Thymus (tissue), 11 donors: ENCODE data around the gene CDKN2AIPNL. TPM values are rescaled to one million over a fixed set of nuclear protein-coding genes. Genes with fewer than 3 reads are reported as not detected.
"Not testable (repeated sequence)": the region's sequence is repeated elsewhere in the genome, so short reads cannot be mapped to it uniquely, and the experiment has no call there.

Experiments
- DNase-seq, 9 donors: peaks; one replicate each; pipeline ENCODE4 v3.0.0-alpha.2; 2013; ENCODE audit warnings: low spot score in 9 of 9, low read depth in 6 of 9, missing footprints in 1 of 9
- H3K27ac ChIP-seq, 2 donors: one replicate each; pipeline ENCODE4 v1.5.1; 2013; ENCODE audit warnings: control low read depth in 1 of 2, low read depth in 1 of 2, low read length in 1 of 2, mild to moderate bottlenecking in 1 of 2, moderate library complexity in 1 of 2
- H3K27me3 ChIP-seq, 2 donors: one replicate each; pipeline ENCODE4 v1.5.1; 2013; ENCODE audit warnings: low read length in 1 of 2; ENCODE audit not compliant: control insufficient read depth in 2 of 2, insufficient read depth in 1 of 2
- H3K36me3 ChIP-seq, 2 donors: one replicate each; pipeline ENCODE4 v1.5.1; 2013; ENCODE audit warnings: low read length in 1 of 2, mild to moderate bottlenecking in 1 of 2, moderate library complexity in 1 of 2; ENCODE audit not compliant: control insufficient read depth in 2 of 2, insufficient read depth in 2 of 2
- H3K4me1 ChIP-seq, 2 donors: one replicate each; pipeline ENCODE4 v1.5.1; 2013; ENCODE audit warnings: low read length in 2 of 2; ENCODE audit not compliant: control insufficient read depth in 2 of 2, insufficient read depth in 2 of 2
- H3K4me3 ChIP-seq, 2 donors: one replicate each; pipeline ENCODE4 v1.5.1; 2013; ENCODE audit warnings: low read length in 2 of 2, control low read depth in 1 of 2, mild to moderate bottlenecking in 1 of 2
- H3K9me3 ChIP-seq, 2 donors: one replicate each; pipeline ENCODE4 v1.5.1; 2013; ENCODE audit warnings: low read length in 1 of 2, mild to moderate bottlenecking in 1 of 2; ENCODE audit not compliant: control insufficient read depth in 2 of 2, insufficient read depth in 1 of 2
- WGBS: extraction: QIAGEN DNeasy Blood & Tissue Kit; methylation state at CpG from one replicate; pipeline ENCODE4 v1.1.7; 2013; 5-methylcytosine and 5-hydroxymethylcytosine counted together
- polyA plus RNA-seq: library from polyadenylated mRNA; stranded (reverse); fragments of 200-250 nt; gene quantifications from one replicate; pipeline ENCODE4 v1.2.3, GENCODE V29; 2013
- total RNA-seq: library from RNA; stranded (reverse); fragments of 120-200 nt; gene quantifications from one replicate; pipeline ENCODE4 v1.2.4, GENCODE V29; 2013
- donor health status: healthy.

The CDKN2AIPNL gene
- total and polyA plus RNA-seq, 2 donors, result 36.5 to 42.1 TPM

DNA sequence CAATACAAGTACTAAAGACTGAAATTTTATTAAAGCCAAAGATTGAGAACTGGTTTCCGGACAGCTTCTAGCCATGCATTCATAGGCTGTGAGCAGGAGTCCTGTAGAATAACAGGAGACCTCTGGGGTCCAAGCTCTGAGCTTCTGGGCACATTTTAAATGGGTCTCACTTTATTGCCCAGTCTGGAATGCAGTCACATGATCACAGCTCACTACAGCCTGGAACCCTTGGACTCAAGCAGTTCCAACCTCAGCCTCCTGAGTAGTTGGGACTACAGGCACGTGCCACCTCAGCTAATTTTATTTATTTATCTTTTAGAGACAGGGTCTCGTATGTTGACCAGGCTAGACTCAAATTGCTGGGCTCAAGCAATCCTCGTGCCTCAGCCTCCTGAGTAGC lies 15.4 kb downstream of the CDKN2AIPNL start:
- Histone ChIP-seq H3K36me3 (peaks cover 39 to 80% of the 10 kb centered on the region in 2 donors), H3K27ac (no peak overlapping the region), H3K4me1 (no peaks in the 10 kb centered on the region), H3K9me3 (no peaks in the 10 kb centered on the region), H3K4me3 (no peak overlapping the region), H3K27me3 (no peaks in the 10 kb centered on the region)
- no peak for DNase-seq
- WGBS, result 97% methylated on average over 4 of the region's 4 CpGs

DNA sequence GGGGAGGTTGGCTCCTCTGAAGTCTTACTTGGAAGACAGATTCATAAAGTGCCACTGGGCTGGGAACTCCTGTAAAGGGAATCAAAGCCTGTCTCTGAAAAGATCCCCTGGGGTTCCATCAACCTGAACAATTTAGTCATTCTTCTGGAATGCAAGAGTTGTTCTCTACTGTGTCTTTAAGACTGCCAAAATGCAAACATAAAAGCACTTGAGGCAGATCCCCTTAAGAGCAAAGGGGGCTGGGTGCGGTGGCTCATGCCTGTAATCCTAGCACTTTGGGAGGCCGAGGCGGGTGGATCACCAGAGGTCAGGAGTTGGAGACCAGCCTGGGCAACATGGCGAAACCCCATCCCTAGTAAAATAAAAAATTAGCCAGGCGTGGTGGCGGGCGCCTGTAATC lies 16.7 kb downstream of the CDKN2AIPNL start:
- Histone ChIP-seq H3K36me3 (peaks cover 39 to 85% of the 10 kb centered on the region in 2 donors), H3K4me1 (no peaks in the 10 kb centered on the region), H3K27me3 (no peaks in the 10 kb centered on the region), H3K27ac (no peak overlapping the region), H3K4me3 (no peak overlapping the region), H3K9me3 (no peaks in the 10 kb centered on the region)
- 98% methylated on average over 7 of the region's 7 CpGs for WGBS
- no peak for DNase-seq

DNA sequence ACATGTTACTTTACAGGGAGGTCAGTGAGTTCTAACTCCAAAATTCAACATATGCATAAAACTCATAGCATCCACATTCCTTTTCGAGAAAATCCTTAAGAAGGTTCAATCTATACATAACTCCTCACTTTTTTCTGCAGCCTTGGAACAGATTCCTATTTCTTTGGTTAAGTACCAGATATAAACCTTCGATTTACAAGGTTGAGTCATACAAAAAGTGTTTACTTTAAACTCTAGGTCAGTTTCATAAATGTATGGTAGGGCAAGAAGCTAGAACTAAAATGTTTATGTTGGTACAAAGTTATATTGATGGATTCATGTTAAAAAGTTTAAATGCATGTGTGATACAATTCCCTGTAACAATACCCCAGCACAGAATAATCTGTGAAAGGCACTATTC lies 19.4 kb downstream of the CDKN2AIPNL start:
- no peaks in the 10 kb centered on the region for H3K4me1 ChIP-seq
- no peaks in the 10 kb centered on the region for H3K27me3 ChIP-seq
- WGBS, result 98% methylated on average over 2 of the region's 2 CpGs
- peaks cover 47 to 90% of the 10 kb centered on the region in 2 donors for H3K36me3 ChIP-seq
- H3K27ac ChIP-seq, result no peak overlapping the region
- no peak for DNase-seq
- H3K4me3 ChIP-seq, result no peak overlapping the region
- H3K9me3 ChIP-seq, result no peaks in the 10 kb centered on the region

DNA sequence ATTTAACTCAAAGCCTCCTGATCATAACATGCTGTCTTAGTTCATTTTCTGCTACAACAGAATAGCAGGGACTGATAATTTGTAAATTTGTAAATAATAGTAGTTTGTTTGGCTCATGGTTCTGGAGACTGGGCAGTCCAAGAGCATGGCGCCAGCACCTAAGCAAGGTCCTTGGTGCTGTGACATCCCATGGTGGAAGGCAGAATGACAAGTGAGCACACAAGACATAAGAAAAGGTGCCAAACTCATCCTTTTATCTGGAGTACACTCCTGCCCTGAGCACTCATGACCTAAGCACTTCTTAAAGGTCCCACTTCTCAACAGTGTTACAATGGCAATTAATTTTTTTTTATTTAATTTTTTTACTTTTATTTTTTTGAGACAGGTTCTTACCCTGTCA lies 24.2 kb downstream of the CDKN2AIPNL start:
- Histone ChIP-seq H3K4me1 (no peaks in the 10 kb centered on the region), H3K9me3 (no peaks in the 10 kb centered on the region), H3K36me3 (peaks cover 32 to 81% of the 10 kb centered on the region in 2 donors), H3K27me3 (no peaks in the 10 kb centered on the region), H3K27ac (no peak overlapping the region), H3K4me3 (no peak overlapping the region)
- DNase-seq, result no peak
- WGBS, result 98% methylated on average over 1 of the region's 1 CpG

DNA sequence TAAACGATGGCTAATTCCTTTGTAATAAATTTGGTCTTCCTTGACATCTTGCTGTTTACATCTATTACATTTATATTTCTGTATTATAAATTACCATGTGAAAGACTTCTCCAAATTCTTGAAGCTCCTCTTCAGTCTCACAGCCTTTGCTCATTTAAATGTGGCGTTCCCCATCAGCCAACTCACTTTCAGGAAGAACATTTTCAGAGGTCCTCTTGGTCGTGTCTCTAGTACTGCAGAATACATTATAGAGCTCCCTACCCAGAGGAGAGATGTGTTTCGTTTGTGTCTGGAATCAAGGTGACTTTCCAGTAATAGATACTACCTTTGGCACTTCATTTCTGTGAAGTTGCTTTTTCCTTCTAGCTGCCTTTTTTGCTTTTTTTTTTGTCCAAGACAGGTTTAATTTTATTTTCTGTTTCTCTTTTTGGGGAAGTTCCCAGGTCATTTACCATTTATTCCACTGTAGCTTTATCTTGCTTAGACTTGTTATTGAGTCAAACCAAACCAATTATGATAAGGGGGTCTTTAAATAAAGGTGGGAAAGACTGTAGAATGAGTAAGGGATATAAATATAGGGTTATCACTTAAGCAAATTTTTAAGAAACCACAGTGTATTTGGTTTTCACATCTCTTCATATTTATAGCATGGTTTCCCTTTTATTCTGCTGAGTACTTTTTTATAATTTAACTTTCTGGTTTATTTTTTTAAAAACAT lies 27.5 kb downstream of the CDKN2AIPNL start:
- H3K4me3 ChIP-seq, result no peak overlapping the region
- peaks cover 34 to 68% of the 10 kb centered on the region in 2 donors for H3K36me3 ChIP-seq
- no peak for DNase-seq
- peaks cover 16 to 17% of the 10 kb centered on the region in 2 donors for H3K4me1 ChIP-seq
- H3K9me3 ChIP-seq, result no peaks in the 10 kb centered on the region
- 94% methylated on average over 4 of the region's 4 CpGs for WGBS
- no peak overlapping the region for H3K27ac ChIP-seq
- no peaks in the 10 kb centered on the region for H3K27me3 ChIP-seq

DNA sequence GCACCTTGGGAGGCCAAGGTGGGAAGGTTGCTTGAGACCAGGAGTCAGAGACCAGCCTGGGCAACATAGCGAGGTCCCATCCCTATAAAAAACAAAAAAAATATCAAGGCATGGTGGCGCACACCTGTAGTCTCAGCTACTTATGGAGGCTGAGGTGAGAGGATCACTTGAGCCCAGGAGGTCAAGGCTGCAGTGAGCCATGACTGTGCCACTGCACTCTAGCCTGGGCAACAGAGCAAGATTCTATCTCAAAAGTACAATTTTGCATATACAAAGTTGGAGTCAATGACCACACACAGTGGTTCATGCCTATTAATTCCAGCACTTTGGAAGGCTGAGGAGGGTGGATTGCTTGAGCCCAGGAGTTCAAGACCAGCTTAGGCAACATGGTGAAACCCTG lies 29.5 kb downstream of the CDKN2AIPNL start:
- H3K9me3 ChIP-seq, H3K27ac ChIP-seq, H3K27me3 ChIP-seq, DNase-seq, H3K4me3 ChIP-seq: not testable (repeated sequence)
- H3K4me1 ChIP-seq, result peaks cover 18 to 20% of the 10 kb centered on the region in 2 donors
- peaks cover 25 to 64% of the 10 kb centered on the region in 2 donors for H3K36me3 ChIP-seq
- WGBS, result 99% methylated on average over 2 of the region's 2 CpGs

DNA sequence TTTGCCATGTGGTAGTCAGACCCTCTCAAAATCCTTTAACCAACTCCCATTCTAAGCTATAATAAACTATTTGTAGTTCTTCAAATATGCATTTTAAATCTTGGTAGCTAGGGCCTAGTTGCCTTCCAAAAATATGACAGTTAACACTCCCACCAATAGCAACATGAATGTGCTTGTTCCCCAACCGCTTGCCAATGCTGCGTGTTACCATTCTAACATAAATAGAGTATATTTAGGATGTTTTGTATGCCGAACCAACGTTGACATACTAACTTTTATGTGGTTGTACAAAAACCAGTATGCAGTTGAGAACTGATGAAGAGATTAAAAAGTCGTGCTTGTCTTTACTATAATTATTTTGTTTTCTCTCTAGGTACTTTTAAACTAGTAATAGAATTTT lies 31.3 kb downstream of the CDKN2AIPNL start:
- H3K4me3 ChIP-seq, result peak overlapping the region in 1 of 2 donors; percentile 0
- H3K9me3 ChIP-seq, result no peaks in the 10 kb centered on the region
- H3K36me3 ChIP-seq, result peaks cover 25 to 68% of the 10 kb centered on the region in 2 donors
- H3K4me1 ChIP-seq, result peaks cover 18 to 20% of the 10 kb centered on the region in 2 donors
- no peaks in the 10 kb centered on the region for H3K27me3 ChIP-seq
- peak overlapping the region; percentile 86 to 90 for H3K27ac ChIP-seq
- WGBS, result 5% methylated on average over 5 of the region's 5 CpGs
- peak in 8 of 9 donors; percentile 36 to 85 (median 65) for DNase-seq

DNA sequence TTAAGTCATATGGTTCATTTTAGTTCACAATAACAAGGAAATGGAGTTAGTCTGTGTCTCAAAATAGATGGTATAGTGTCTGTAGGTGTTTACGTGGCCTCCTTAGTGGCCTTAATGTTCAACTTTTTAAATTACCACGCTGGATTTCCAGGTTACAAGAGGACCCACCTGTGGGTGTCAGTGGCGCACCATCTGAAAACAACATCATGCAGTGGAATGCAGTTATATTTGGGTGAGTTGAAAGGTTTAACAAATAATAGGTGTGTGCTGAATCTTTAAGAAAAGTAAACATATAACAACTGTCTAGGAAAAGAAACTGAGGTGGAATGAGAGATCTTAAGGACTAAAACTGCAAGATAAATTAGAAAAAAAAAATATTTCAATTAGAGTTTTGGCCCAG lies 37.4 kb downstream of the CDKN2AIPNL start:
- no peaks in the 10 kb centered on the region for H3K27me3 ChIP-seq
- peak in 3 of 9 donors; percentile 27 to 62 (median 37) for DNase-seq
- H3K4me1 ChIP-seq, result peaks cover 12 to 14% of the 10 kb centered on the region in 2 donors
- H3K4me3 ChIP-seq, result no peak overlapping the region
- H3K9me3 ChIP-seq, result no peaks in the 10 kb centered on the region
- peaks cover 12 to 36% of the 10 kb centered on the region in 2 donors for H3K36me3 ChIP-seq
- WGBS, result 86% methylated on average over 3 of the region's 3 CpGs
- no peak overlapping the region for H3K27ac ChIP-seq

DNA sequence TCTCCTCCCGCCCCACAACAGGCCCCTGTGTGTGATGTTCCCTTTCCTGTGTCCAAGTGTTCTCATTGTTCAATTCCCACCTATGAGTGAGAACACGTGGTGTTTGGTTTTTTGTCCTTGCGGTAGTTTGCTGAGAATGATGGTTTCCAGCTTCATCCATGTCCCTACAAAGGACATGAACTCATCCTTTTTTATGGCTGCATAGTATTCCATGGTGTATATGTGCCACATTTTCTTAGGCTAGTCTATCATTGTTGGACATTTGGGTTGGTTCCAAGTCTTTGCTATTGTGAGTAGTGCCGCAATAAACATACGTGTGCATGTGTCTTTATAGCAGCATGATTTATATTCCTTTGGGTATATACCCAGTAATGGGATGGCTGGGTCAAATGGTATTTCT lies 38.0 kb downstream of the CDKN2AIPNL start:
- DNase-seq, H3K4me3 ChIP-seq, H3K9me3 ChIP-seq, H3K27me3 ChIP-seq, H3K27ac ChIP-seq: not testable (repeated sequence)
- WGBS, result 97% methylated on average over 5 of the region's 5 CpGs
- peaks cover 12 to 36% of the 10 kb centered on the region in 2 donors for H3K36me3 ChIP-seq
- H3K4me1 ChIP-seq, result peaks cover 11 to 13% of the 10 kb centered on the region in 2 donors
